Endodermal cell (in vitro differentiated cells): ENCODE results near the gene CADM1. TPM values are rescaled to one million over a fixed set of nuclear protein-coding genes. Genes with fewer than 3 reads are reported as not detected.

Experiments
- DNase-seq: peaks from one replicate; pipeline ENCODE4 v3.0.0-alpha.2; 2017
- H3K27ac ChIP-seq: 2 replicates; pipeline ENCODE4 v1.5.1; 2013; ENCODE audit warnings: mild to moderate bottlenecking, low read depth, low read length, moderate library complexity
- H3K27me3 ChIP-seq: 2 replicates; pipeline ENCODE4 v1.6.1; 2013; ENCODE audit warnings: mild to moderate bottlenecking, low read length, moderate library complexity; ENCODE audit not compliant: insufficient read depth, control insufficient read depth, poor library complexity, severe bottlenecking
- H3K36me3 ChIP-seq: 2 replicates; pipeline ENCODE4 v1.7.0; 2013; ENCODE audit warnings: mild to moderate bottlenecking, low read length, moderate library complexity; ENCODE audit not compliant: control insufficient read depth, insufficient read depth
- H3K4me1 ChIP-seq: one replicate; pipeline ENCODE4 v1.7.0; 2013; ENCODE audit warnings: low read length; ENCODE audit not compliant: control insufficient read depth, insufficient read depth
- H3K4me3 ChIP-seq: 2 replicates; pipeline ENCODE4 v1.5.1; 2013; ENCODE audit warnings: mild to moderate bottlenecking, low read length, moderate library complexity
- H3K9ac ChIP-seq: 2 replicates; pipeline ENCODE4 v1.6.1; 2013; ENCODE audit warnings: mild to moderate bottlenecking, low read length, moderate library complexity; ENCODE audit not compliant: poor library complexity, severe bottlenecking; ENCODE audit errors: extremely low read depth
- H3K9me3 ChIP-seq: 2 replicates; pipeline ENCODE4 v1.6.1; 2013; ENCODE audit warnings: mild to moderate bottlenecking, low read length, moderate library complexity; ENCODE audit not compliant: control insufficient read depth
- H3K27ac Mint-ChIP-seq: 2 replicates; pipeline ENCODE4 v1.8.0; 2020; ENCODE audit warnings: mixed read lengths
- H3K27me3 Mint-ChIP-seq: 2 replicates; pipeline ENCODE4 v1.8.0; 2021; ENCODE audit warnings: mild to moderate bottlenecking, mixed read lengths; ENCODE audit not compliant: insufficient read depth
- H3K36me3 Mint-ChIP-seq: 2 replicates; pipeline ENCODE4 v1.8.0; 2020; ENCODE audit warnings: low read depth, mixed read lengths
- H3K4me1 Mint-ChIP-seq: 2 replicates; pipeline ENCODE4 v1.8.0; 2020; ENCODE audit warnings: mixed read lengths
- H3K4me3 Mint-ChIP-seq: 2 replicates; pipeline ENCODE4 v1.8.0; 2020; ENCODE audit warnings: mild to moderate bottlenecking, moderate library complexity, mixed read lengths
- H3K9me3 Mint-ChIP-seq: 2 replicates; pipeline ENCODE4 v1.8.0; 2020; ENCODE audit warnings: mild to moderate bottlenecking, mixed read lengths
- CTCF ChIP-seq: fragments of 200-600 bp; sonication (generic); conservative IDR thresholded peaks from 2 replicates; pipeline ENCODE4 v1.5.0; 2021; ENCODE audit warnings: antibody characterized with exemption, mild to moderate bottlenecking
- WGBS, 2 experiments: methylation state at CpG; one replicate each; pipeline versions ENCODE4 v1.1.5 to v1.1.7; 2013; ENCODE audit warnings: missing lambda C conversion rate in 2 of 2, mixed read lengths in 1 of 2; ENCODE audit not compliant: insufficient coverage in 1 of 2, insufficient read length in 1 of 2; 5-methylcytosine and 5-hydroxymethylcytosine counted together
- total RNA-seq, 2 donors: library from RNA; stranded (reverse); fragmentation: NEBNext Ultra II Directional in 1 of 2; extraction: Animal tissue kit (Norgen Biotek cat#: 25700) in 1 of 2; gene quantifications; 2 replicates in 1 of 2; 3 replicates in 1 of 2; pipeline ENCODE4 v1.2.1, GENCODE V29; 2021

The CADM1 gene
- total RNA-seq, 2 donors from 2014 or later: 76.3 to 88.2 TPM

- Mint-ChIP-seq H3K27ac (no peak overlapping the region), H3K36me3 (no peaks in the 10 kb centered on the region), H3K4me3 (no peak overlapping the region), H3K4me1 (peaks cover 28% of the 10 kb centered on the region), H3K9me3 (no peaks in the 10 kb centered on the region), H3K27me3 (peaks cover 95% of the 10 kb centered on the region)
- peaks cover 3% of the 10 kb centered on the region for H3K4me1 ChIP-seq
- TF ChIP-seq CTCF: no peak
- H3K27me3 ChIP-seq: peaks cover 18% of the 10 kb centered on the region
- no CpG with 5 or more reads among the region's 1 CpG for WGBS, 2 experiments
- no peaks in the 10 kb centered on the region for H3K36me3 ChIP-seq
- no peak for DNase-seq
- H3K4me3 ChIP-seq: no peak overlapping the region
- no peaks in the 10 kb centered on the region for H3K9me3 ChIP-seq
- no peak overlapping the region for H3K9ac ChIP-seq
- no peak overlapping the region for H3K27ac ChIP-seq
Observed at GRCh38 chr11:115390441-115390840, 113.8 kb downstream of the CADM1 start.

- peaks cover 94% of the 10 kb centered on the region for H3K27me3 Mint-ChIP-seq
- Histone ChIP-seq H3K27me3 (peaks cover 18% of the 10 kb centered on the region), H3K36me3 (no peaks in the 10 kb centered on the region), H3K9me3 (no peaks in the 10 kb centered on the region), H3K4me3 (no peak overlapping the region), H3K9ac (no peak overlapping the region), H3K27ac (no peak overlapping the region), H3K4me1 (peaks cover 3% of the 10 kb centered on the region)
- no peak overlapping the region for H3K4me3 Mint-ChIP-seq
- H3K9me3 Mint-ChIP-seq: no peaks in the 10 kb centered on the region
- no peak overlapping the region for H3K27ac Mint-ChIP-seq
- H3K4me1 Mint-ChIP-seq: peaks cover 33% of the 10 kb centered on the region
- WGBS, 2 experiments: 74 to 82% methylated on average over 3 of the region's 3 CpGs
- DNase-seq: no peak
- H3K36me3 Mint-ChIP-seq: no peaks in the 10 kb centered on the region
- TF ChIP-seq CTCF: no peak
Observed at GRCh38 chr11:115389790-115390189, 114.4 kb downstream of the CADM1 start.

- peaks cover 3% of the 10 kb centered on the region for H3K4me1 ChIP-seq
- H3K36me3 ChIP-seq: no peaks in the 10 kb centered on the region
- H3K27ac ChIP-seq: no peak overlapping the region
- Mint-ChIP-seq H3K4me3 (no peak overlapping the region), H3K9me3 (no peaks in the 10 kb centered on the region), H3K4me1 (peaks cover 35% of the 10 kb centered on the region), H3K27me3 (peaks cover 65% of the 10 kb centered on the region), H3K36me3 (no peaks in the 10 kb centered on the region), H3K27ac (no peak overlapping the region)
- no peak for TF ChIP-seq CTCF
- H3K9me3 ChIP-seq: no peaks in the 10 kb centered on the region
- no peak overlapping the region for H3K9ac ChIP-seq
- DNase-seq: no peak
- H3K27me3 ChIP-seq: peaks cover 16% of the 10 kb centered on the region
- no peak overlapping the region for H3K4me3 ChIP-seq
Observed at GRCh38 chr11:115385226-115385625, 119.0 kb downstream of the CADM1 start.
